Measurements from ENCODE around the gene PTK6. TPM values are rescaled to one million over a fixed set of nuclear protein-coding genes. Genes with fewer than 3 reads are reported as not detected.
"Not testable (repeated sequence)": the region's sequence is repeated elsewhere in the genome, so short reads cannot be mapped to it uniquely, and the experiment has no call there.

PTK6 gene
- total RNA-seq, 1 donor from 2014 or later: not detected

GRCh38 chr20:63484651-63485403, 52.3 kb downstream of the PTK6 start:
- FAIRE-seq: no peak
- DNase-seq (ENCODE audit: low spot score in 2 of 2): no peak

- DNase-seq (ENCODE audit: low spot score in 2 of 2) (no peak), FAIRE-seq (no peak)
Measured at GRCh38 chr20:63484236-63484635, 52.9 kb downstream of the PTK6 start.

- DNase-seq (ENCODE audit: low spot score in 2 of 2): no peak
- FAIRE-seq: no peak
Measured at GRCh38 chr20:63483834-63484233, 53.3 kb downstream of the PTK6 start.

GRCh38 chr20:63482021-63482587, 55.1 kb downstream of the PTK6 start:
- FAIRE-seq (no peak), DNase-seq (ENCODE audit: low spot score in 2 of 2) (no peak)

GRCh38 chr20:63481503-63481902, 55.7 kb downstream of the PTK6 start:
- no peak for FAIRE-seq
- DNase-seq (ENCODE audit: low spot score in 2 of 2): no peak

- FAIRE-seq; DNase-seq (ENCODE audit: low spot score in 2 of 2): not testable (repeated sequence)
Measured at GRCh38 chr20:63479695-63480419, 57.3 kb downstream of the PTK6 start.

- no peak for FAIRE-seq
- DNase-seq (ENCODE audit: low spot score in 2 of 2): no peak
Measured at GRCh38 chr20:63478346-63479302, 58.6 kb downstream of the PTK6 start.

Other genes starting within 250 kb of the PTK6 start
- gene COL20A1, start 244.2 kb downstream of the PTK6 start, total RNA-seq: 4.1 TPM
- 6.9 TPM for gene CHRNA4, start 176.0 kb downstream of the PTK6 start, total RNA-seq
- gene KCNQ2, start 64.7 kb downstream of the PTK6 start, total RNA-seq: 159 TPM
- gene EEF1A2, start 38.3 kb downstream of the PTK6 start, total RNA-seq: 179 TPM
- 17.1 TPM for gene PPDPF, start 16.6 kb downstream of the PTK6 start, total RNA-seq
- not detected for gene SRMS, start 10.4 kb upstream of the PTK6 start, total RNA-seq
- 6.1 TPM for gene FNDC11, start 16.8 kb upstream of the PTK6 start, total RNA-seq
- 3.7 TPM for gene HELZ2, start 36.9 kb upstream of the PTK6 start, total RNA-seq
- gene GMEB2, start 89.7 kb upstream of the PTK6 start, total RNA-seq: 6.1 TPM
- gene STMN3, start 116.0 kb upstream of the PTK6 start, total RNA-seq: 104 TPM
- gene RTEL1, start 120.9 kb upstream of the PTK6 start, total RNA-seq: 8.2 TPM
- gene TNFRSF6B, start 159.3 kb upstream of the PTK6 start, total RNA-seq: not detected
- gene ARFRP1, start 170.6 kb upstream of the PTK6 start, total RNA-seq: 18.3 TPM
- gene ZGPAT, start 170.7 kb upstream of the PTK6 start, total RNA-seq: 6.5 TPM
- 4.9 TPM for gene LIME1, start 199.3 kb upstream of the PTK6 start, total RNA-seq
- gene SLC2A4RG, start 202.4 kb upstream of the PTK6 start, total RNA-seq: 1.2 TPM